HL-60 (cell line): Measurements from ENCODE around the gene OFD1.

Source experiments
- DNase-seq, 2 experiments: peaks; one replicate each; pipeline ENCODE4 v3.0.0-alpha.2; 2010 to 2020; ENCODE audit warnings: low read depth in 1 of 2, low spot score in 1 of 2
- H3K27ac ChIP-seq: fragments of 250-450 bp; sonication (Bioruptor Pico); replicated peaks from 2 replicates; pipeline ENCODE4 v1.5.1; 2020; ENCODE audit warnings: mild to moderate bottlenecking, moderate library complexity
- H3K27me3 ChIP-seq: fragments of 250-450 bp; sonication (Bioruptor Pico); 2 replicates; pipeline ENCODE4 v1.5.1; 2021; ENCODE audit warnings: mild to moderate bottlenecking, moderate library complexity; ENCODE audit not compliant: insufficient read depth, poor library complexity, severe bottlenecking
- H3K4me3 ChIP-seq: replicated peaks from 2 replicates; pipeline ENCODE4 v1.5.1; 2011; ENCODE audit warnings: mild to moderate bottlenecking, control low read depth, low read length; ENCODE audit not compliant: insufficient read depth
- CTCF ChIP-seq: IDR thresholded peaks from one replicate; pipeline ENCODE4 v1.5.1; 2011; ENCODE audit warnings: low read length, control low read depth, inconsistent platforms; ENCODE audit not compliant: insufficient read depth
- GABPA ChIP-seq: IDR thresholded peaks from 2 replicates; pipeline ENCODE4 v1.6.1; 2012; ENCODE audit warnings: low read depth
- POLR2AphosphoS5 ChIP-seq: IDR thresholded peaks from 2 replicates; pipeline ENCODE4 v1.6.1; 2012; ENCODE audit warnings: low read depth
- SPI1 ChIP-seq: IDR thresholded peaks from 2 replicates; pipeline ENCODE4 v1.6.1; 2012; ENCODE audit warnings: low read depth, mild to moderate bottlenecking, borderline replicate concordance
- TF ChIP-seq, protein P1 (sequence below): IDR thresholded peaks from 2 replicates; pipeline ENCODE4 v1.6.1; 2012; ENCODE audit warnings: low read depth; ENCODE audit not compliant: insufficient replicate concordance

OFD1 gene

DNA sequence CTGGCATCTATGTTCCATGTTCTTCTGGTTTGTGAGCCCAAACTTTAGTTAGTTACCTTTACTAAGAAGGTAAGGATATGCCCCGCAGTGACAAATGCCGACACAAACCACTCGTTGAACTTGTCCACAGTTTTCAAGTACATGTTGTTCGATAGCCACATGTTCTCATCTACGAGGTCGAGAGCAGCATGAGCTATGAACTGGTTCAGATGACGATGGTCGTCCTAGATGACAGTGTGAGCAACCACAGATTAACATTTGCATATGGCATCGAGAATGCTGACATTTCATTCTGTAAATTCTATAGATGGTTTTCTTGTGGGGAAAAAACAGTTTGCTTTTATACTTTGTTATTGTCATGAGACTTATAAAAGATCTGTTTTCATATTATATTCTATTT lies 18.1 kb upstream of the OFD1 start:
- Histone ChIP-seq H3K27ac (no peak overlapping the region), H3K27me3 (no peaks in the 10 kb centered on the region), H3K4me3 (no peak overlapping the region)
- DNase-seq: no peak
- TF ChIP-seq POLR2AphosphoS5 (no peak), CTCF (no peak), SPI1 (no peak), GABPA (no peak)
- TF ChIP-seq, protein P1, sequence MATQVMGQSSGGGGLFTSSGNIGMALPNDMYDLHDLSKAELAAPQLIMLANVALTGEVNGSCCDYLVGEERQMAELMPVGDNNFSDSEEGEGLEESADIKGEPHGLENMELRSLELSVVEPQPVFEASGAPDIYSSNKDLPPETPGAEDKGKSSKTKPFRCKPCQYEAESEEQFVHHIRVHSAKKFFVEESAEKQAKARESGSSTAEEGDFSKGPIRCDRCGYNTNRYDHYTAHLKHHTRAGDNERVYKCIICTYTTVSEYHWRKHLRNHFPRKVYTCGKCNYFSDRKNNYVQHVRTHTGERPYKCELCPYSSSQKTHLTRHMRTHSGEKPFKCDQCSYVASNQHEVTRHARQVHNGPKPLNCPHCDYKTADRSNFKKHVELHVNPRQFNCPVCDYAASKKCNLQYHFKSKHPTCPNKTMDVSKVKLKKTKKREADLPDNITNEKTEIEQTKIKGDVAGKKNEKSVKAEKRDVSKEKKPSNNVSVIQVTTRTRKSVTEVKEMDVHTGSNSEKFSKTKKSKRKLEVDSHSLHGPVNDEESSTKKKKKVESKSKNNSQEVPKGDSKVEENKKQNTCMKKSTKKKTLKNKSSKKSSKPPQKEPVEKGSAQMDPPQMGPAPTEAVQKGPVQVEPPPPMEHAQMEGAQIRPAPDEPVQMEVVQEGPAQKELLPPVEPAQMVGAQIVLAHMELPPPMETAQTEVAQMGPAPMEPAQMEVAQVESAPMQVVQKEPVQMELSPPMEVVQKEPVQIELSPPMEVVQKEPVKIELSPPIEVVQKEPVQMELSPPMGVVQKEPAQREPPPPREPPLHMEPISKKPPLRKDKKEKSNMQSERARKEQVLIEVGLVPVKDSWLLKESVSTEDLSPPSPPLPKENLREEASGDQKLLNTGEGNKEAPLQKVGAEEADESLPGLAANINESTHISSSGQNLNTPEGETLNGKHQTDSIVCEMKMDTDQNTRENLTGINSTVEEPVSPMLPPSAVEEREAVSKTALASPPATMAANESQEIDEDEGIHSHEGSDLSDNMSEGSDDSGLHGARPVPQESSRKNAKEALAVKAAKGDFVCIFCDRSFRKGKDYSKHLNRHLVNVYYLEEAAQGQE: no peak

GRCh38 chrX:13716905-13717304 lies 17.6 kb upstream of the OFD1 start:
- Histone ChIP-seq H3K27me3 (no peaks in the 10 kb centered on the region), H3K4me3 (no peak overlapping the region), H3K27ac (no peak overlapping the region)
- no peak for DNase-seq
- TF ChIP-seq, protein P1: no peak

DNA sequence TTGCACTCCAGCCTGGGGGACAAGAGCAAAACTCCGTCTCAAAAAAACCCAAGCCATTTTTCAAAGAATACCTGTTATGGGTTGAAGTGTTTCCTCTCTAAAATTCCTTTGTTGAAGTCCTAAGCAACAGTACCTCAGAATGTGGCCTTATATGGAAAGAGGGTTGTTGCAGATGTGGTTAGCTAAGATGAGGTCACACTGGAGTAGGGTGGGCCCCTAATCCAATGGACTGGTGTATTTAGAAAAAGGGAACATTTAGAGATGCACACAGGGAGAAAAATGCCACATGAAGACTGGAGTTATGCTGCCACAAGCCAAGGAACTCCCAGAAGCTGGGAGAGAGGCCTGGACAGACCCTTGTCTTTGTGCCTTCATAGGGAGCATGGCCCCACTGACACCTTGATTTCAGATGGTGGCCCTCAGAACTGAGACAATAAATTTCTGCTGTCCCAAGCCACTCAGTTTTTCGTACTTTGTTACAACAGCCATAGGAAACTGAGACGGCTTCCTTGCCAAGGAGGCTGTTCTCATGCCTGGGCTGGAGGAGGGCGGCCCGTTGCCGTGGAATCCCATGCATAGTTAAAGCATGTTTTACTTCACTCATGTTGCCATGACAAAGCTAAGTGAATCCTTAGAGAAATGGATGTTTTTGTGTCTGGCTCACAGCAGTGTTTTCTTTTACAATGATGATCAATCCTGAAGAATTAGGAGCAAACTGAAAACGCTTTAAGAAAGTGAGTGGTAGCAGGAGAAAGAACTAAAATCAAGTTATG lies 16.7 kb upstream of the OFD1 start:
- Histone ChIP-seq H3K27ac (no peak overlapping the region), H3K4me3 (no peak overlapping the region), H3K27me3 (no peaks in the 10 kb centered on the region)
- no peak for DNase-seq
- TF ChIP-seq, protein P1: no peak
- TF ChIP-seq GABPA: no peak
- TF ChIP-seq SPI1: no peak
- no peak for TF ChIP-seq POLR2AphosphoS5
- TF ChIP-seq CTCF: no peak
